HL-60 (cell line): Measurements from ENCODE around the gene RPN2.

ENCODE experiments used
- DNase-seq, 2 experiments: peaks; one replicate each; pipeline ENCODE4 v3.0.0-alpha.2; 2010 to 2020; ENCODE audit warnings: low read depth in 1 of 2, low spot score in 1 of 2
- H3K27ac ChIP-seq: fragments of 250-450 bp; sonication (Bioruptor Pico); replicated peaks from 2 replicates; pipeline ENCODE4 v1.5.1; 2020; ENCODE audit warnings: mild to moderate bottlenecking, moderate library complexity
- H3K27me3 ChIP-seq: fragments of 250-450 bp; sonication (Bioruptor Pico); 2 replicates; pipeline ENCODE4 v1.5.1; 2021; ENCODE audit warnings: mild to moderate bottlenecking, moderate library complexity; ENCODE audit not compliant: insufficient read depth, poor library complexity, severe bottlenecking
- H3K4me3 ChIP-seq: replicated peaks from 2 replicates; pipeline ENCODE4 v1.5.1; 2011; ENCODE audit warnings: mild to moderate bottlenecking, control low read depth, low read length; ENCODE audit not compliant: insufficient read depth
- CTCF ChIP-seq: IDR thresholded peaks from one replicate; pipeline ENCODE4 v1.5.1; 2011; ENCODE audit warnings: low read length, control low read depth, inconsistent platforms; ENCODE audit not compliant: insufficient read depth
- GABPA ChIP-seq: IDR thresholded peaks from 2 replicates; pipeline ENCODE4 v1.6.1; 2012; ENCODE audit warnings: low read depth
- POLR2AphosphoS5 ChIP-seq: IDR thresholded peaks from 2 replicates; pipeline ENCODE4 v1.6.1; 2012; ENCODE audit warnings: low read depth
- REST ChIP-seq: IDR thresholded peaks from 2 replicates; pipeline ENCODE4 v1.6.1; 2012; ENCODE audit warnings: low read depth; ENCODE audit not compliant: insufficient replicate concordance
- SPI1 ChIP-seq: IDR thresholded peaks from 2 replicates; pipeline ENCODE4 v1.6.1; 2012; ENCODE audit warnings: low read depth, mild to moderate bottlenecking, borderline replicate concordance

RPN2 gene

GRCh38 chr20:37230200-37230599, 51.1 kb downstream of the RPN2 start:
- TF ChIP-seq REST (no peak), GABPA (no peak), POLR2AphosphoS5 (no peak), SPI1 (no peak), CTCF (no peak)
- no peak for DNase-seq
- Histone ChIP-seq H3K27me3 (no peaks in the 10 kb centered on the region), H3K4me3 (no peak overlapping the region), H3K27ac (no peak overlapping the region)

GRCh38 chr20:37231947-37232630, 53.0 kb downstream of the RPN2 start:
- TF ChIP-seq SPI1 (no peak), CTCF (no peak), GABPA (no peak), REST (no peak), POLR2AphosphoS5 (no peak)
- Histone ChIP-seq H3K27ac (no peak overlapping the region), H3K4me3 (no peak overlapping the region), H3K27me3 (no peaks in the 10 kb centered on the region)
- no peak for DNase-seq

GRCh38 chr20:37233548-37234253, 54.6 kb downstream of the RPN2 start:
- H3K27ac ChIP-seq, result no peak overlapping the region
- no peaks in the 10 kb centered on the region for H3K27me3 ChIP-seq
- DNase-seq, result no peak
- H3K4me3 ChIP-seq, result no peak overlapping the region
- no peak for TF ChIP-seq REST
- no peak for TF ChIP-seq POLR2AphosphoS5
- no peak for TF ChIP-seq SPI1
- no peak for TF ChIP-seq CTCF
- no peak for TF ChIP-seq GABPA
